ENCODE data around the gene SNX6.
"Not testable (repeated sequence)": the region's sequence is repeated elsewhere in the genome, so short reads cannot be mapped to it uniquely, and the experiment has no call there.

- not testable (repeated sequence) for TF ChIP-seq CTCF (conservative IDR thresholded peaks at IDR 0.05; ENCODE audit: low read depth, low read length); EZH2 (IDR thresholded peaks at IDR 0.05; ENCODE audit: borderline replicate concordance, low read depth, low read length, poor library complexity, severe bottlenecking)
Observed at GRCh38 chr14:34556498-34556829, 73.5 kb downstream of the SNX6 start.
